ENCODE data around the gene CSF1R. TPM values are rescaled to one million over a fixed set of nuclear protein-coding genes. Genes with fewer than 3 reads are reported as not detected.
A peak's percentile ranks its signal among the peaks of the same experiment; 100 is the strongest.

Gene CSF1R
- total and polyA plus RNA-seq, 2 donors from 2014 or later, result 7.5 to 55.8 TPM

DNA sequence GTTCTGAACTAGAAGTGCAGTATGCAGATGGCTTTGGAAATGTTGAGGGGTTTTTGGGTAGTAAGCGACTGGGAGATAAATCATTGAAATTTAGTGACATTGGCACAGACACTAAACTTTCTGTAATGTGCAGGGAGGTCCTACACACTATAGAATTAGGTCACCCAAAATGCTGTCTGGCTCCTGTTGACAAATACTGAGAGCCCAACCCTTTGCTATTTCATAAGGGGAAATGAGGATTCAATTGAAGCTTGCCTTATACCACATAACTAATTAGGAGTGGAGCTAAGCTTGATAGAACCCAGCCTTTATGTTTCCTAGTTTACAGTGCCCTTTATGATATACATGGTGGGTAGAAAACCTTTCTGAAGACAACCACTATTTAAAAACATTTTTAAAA, 63.2 kb downstream of the CSF1R start:
- no peak overlapping the region for H3K27ac ChIP-seq (ENCODE audit: low read depth in 2 of 2, low read length in 2 of 2)
- intact Hi-C loops (cut with DNase I), result no loop called here
- peaks cover 4 to 52% (median 26%) of the 10 kb centered on the region in 3 donors for H3K36me3 ChIP-seq (ENCODE audit: control insufficient read depth in 2 of 3, insufficient read depth in 3 of 3, low read length in 3 of 3)
- no peak overlapping the region for H3K9ac ChIP-seq (ENCODE audit: low read length in 3 of 3)
- DNase-seq, result no peak
- FAIRE-seq, result no peak
- TF ChIP-seq, protein P1, sequence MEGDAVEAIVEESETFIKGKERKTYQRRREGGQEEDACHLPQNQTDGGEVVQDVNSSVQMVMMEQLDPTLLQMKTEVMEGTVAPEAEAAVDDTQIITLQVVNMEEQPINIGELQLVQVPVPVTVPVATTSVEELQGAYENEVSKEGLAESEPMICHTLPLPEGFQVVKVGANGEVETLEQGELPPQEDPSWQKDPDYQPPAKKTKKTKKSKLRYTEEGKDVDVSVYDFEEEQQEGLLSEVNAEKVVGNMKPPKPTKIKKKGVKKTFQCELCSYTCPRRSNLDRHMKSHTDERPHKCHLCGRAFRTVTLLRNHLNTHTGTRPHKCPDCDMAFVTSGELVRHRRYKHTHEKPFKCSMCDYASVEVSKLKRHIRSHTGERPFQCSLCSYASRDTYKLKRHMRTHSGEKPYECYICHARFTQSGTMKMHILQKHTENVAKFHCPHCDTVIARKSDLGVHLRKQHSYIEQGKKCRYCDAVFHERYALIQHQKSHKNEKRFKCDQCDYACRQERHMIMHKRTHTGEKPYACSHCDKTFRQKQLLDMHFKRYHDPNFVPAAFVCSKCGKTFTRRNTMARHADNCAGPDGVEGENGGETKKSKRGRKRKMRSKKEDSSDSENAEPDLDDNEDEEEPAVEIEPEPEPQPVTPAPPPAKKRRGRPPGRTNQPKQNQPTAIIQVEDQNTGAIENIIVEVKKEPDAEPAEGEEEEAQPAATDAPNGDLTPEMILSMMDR (IDR thresholded peaks at IDR 0.05; ENCODE audit: borderline replicate concordance, extremely low read depth, insufficient read depth), result no peak
- H3K9me3 ChIP-seq (ENCODE audit: control insufficient read depth in 2 of 3, insufficient read depth in 1 of 3, low read length in 3 of 3), result no peaks in the 10 kb centered on the region
- no peak overlapping the region for H3K4me3 ChIP-seq (ENCODE audit: low read length in 3 of 3)
- H3K27me3 ChIP-seq (ENCODE audit: control insufficient read depth, insufficient read depth, low read length), result no peaks in the 10 kb centered on the region
- no peaks in the 10 kb centered on the region for H3K4me1 ChIP-seq (ENCODE audit: control insufficient read depth in 2 of 3, insufficient read depth in 2 of 3, low read depth in 1 of 3, low read length in 3 of 3)

DNA sequence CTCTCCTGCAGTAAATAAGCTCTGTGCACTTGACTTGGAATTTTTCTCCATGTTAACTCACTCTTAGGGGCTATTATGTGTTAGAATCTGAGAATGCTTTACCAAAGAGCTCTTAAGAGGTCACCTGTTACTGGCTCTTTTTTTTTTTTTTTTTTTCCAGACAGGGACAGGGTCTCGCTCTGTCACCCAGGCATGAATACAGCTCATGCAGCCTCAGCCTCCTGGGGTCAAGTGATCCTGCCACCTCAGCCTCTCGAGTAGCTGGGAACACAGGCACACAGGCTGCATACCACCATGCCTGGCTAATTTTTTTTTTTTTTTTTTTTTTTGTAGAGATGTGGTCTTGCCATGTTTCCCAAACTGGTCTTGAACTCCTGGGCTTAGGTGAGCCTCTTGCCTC, 63.7 kb downstream of the CSF1R start:
- DNase-seq, result peak in 2 of 5 donors; percentile 11 to 54
- no peak for FAIRE-seq
- intact Hi-C loops (cut with DNase I), result no loop called here
- H3K9ac ChIP-seq (ENCODE audit: low read length in 3 of 3), result no peak overlapping the region
- no peaks in the 10 kb centered on the region for H3K4me1 ChIP-seq (ENCODE audit: control insufficient read depth in 2 of 3, insufficient read depth in 2 of 3, low read depth in 1 of 3, low read length in 3 of 3)
- no peak overlapping the region for H3K4me3 ChIP-seq (ENCODE audit: low read length in 3 of 3)
- H3K27ac ChIP-seq (ENCODE audit: low read depth in 2 of 2, low read length in 2 of 2), result no peak overlapping the region
- TF ChIP-seq, protein P1 (IDR thresholded peaks at IDR 0.05; ENCODE audit: borderline replicate concordance, extremely low read depth, insufficient read depth), result no peak
- no peaks in the 10 kb centered on the region for H3K9me3 ChIP-seq (ENCODE audit: control insufficient read depth in 2 of 3, insufficient read depth in 1 of 3, low read length in 3 of 3)
- peaks cover 4 to 52% (median 27%) of the 10 kb centered on the region in 3 donors for H3K36me3 ChIP-seq (ENCODE audit: control insufficient read depth in 2 of 3, insufficient read depth in 3 of 3, low read length in 3 of 3)
- no peaks in the 10 kb centered on the region for H3K27me3 ChIP-seq (ENCODE audit: control insufficient read depth, insufficient read depth, low read length)

DNA sequence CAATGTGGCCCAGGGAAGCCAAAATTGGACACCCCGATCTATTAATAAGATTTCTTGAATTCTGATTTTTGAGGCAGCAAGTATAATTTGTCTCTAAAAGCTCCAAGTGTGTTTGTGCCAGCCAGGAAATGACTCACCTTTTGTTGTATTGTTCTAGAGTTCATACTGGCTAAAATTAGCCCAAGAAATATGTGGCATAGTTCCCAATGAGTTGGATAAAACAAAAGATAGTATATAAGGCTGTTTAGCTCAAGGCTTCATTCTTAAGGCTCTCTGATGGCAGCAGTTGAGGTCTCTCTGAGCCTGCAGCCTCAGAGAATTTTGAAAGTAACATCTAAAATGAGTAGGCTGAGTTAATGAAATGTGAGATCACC, 64.2 kb downstream of the CSF1R start:
- no peak for FAIRE-seq
- Histone ChIP-seq H3K9ac (ENCODE audit: low read length in 3 of 3) (no peak overlapping the region), H3K36me3 (ENCODE audit: control insufficient read depth in 2 of 3, insufficient read depth in 3 of 3, low read length in 3 of 3) (peaks cover 4 to 52% (median 29%) of the 10 kb centered on the region in 3 donors), H3K27ac (ENCODE audit: low read depth in 2 of 2, low read length in 2 of 2) (no peak overlapping the region), H3K4me1 (ENCODE audit: control insufficient read depth in 2 of 3, insufficient read depth in 2 of 3, low read depth in 1 of 3, low read length in 3 of 3) (no peaks in the 10 kb centered on the region), H3K4me3 (ENCODE audit: low read length in 3 of 3) (no peak overlapping the region), H3K9me3 (ENCODE audit: control insufficient read depth in 2 of 3, insufficient read depth in 1 of 3, low read length in 3 of 3) (no peaks in the 10 kb centered on the region), H3K27me3 (ENCODE audit: control insufficient read depth, insufficient read depth, low read length) (no peaks in the 10 kb centered on the region)
- peak in 1 of 5 donors; percentile 47 for DNase-seq
- intact Hi-C loops (cut with DNase I), result no loop called here
- TF ChIP-seq, protein P1 (IDR thresholded peaks at IDR 0.05; ENCODE audit: borderline replicate concordance, extremely low read depth, insufficient read depth), result no peak

Measured in kidney (tissue), 14 donors.